ENCODE measurements around the gene CAPN9. TPM values are rescaled to one million over a fixed set of nuclear protein-coding genes. Genes with fewer than 3 reads are reported as not detected.
"Not testable (repeated sequence)": the region's sequence is repeated elsewhere in the genome, so short reads cannot be mapped to it uniquely, and the experiment has no call there.

CAPN9 gene
- total and polyA plus RNA-seq, 9 of the 15 experiments (the other 6 are each of a cell fraction or from before 2014, with no cell fraction given) = not detected

DNA sequence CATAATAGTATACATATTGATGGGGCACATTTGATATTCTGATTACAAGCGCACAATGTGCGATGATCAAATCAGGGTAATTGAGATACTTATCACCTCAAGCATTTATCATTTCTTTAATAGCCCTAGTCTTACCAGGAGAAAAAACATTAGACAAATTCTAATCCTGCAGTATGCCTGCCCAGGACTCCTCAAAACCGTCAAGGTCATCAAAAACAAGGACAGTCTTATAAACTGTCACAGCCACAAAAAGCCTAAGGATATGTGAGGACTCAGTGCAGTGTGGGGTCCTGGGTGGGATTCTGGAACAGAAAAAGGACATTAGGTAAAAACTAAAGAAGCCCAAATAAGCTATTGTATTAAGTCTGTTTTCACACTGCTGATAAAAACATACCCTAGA, 19.1 kb downstream of the CAPN9 start:
- no peak for DNase-seq (ENCODE audit: extremely low read depth in 1 of 4, low spot score in 3 of 4)
- Histone ChIP-seq H3K4me1 (replicated peaks in 1 of 2; ENCODE audit: control insufficient read depth in 2 of 2, insufficient read depth in 2 of 2, low read length in 2 of 2) (no peaks in the 10 kb centered on the region), H3K9ac (ENCODE audit: insufficient read depth in 1 of 2, low read depth in 2 of 2, low read length in 2 of 2) (no peak overlapping the region), H4K20me1 (replicated peaks; ENCODE audit: control insufficient read depth, insufficient read depth, low read length) (no peaks in the 10 kb centered on the region; the same call in 1 of the 2 replicates), H3K27ac (ENCODE audit: extremely low read depth, low read depth, low read length) (no peak overlapping the region), H3K27me3 (ENCODE audit: control insufficient read depth in 2 of 2, insufficient read depth in 2 of 2, low read length in 2 of 2) (peaks cover 12 to 44% of the 10 kb centered on the region in 2 experiments; a peak in 4 of 5 replicates), H2AFZ (ENCODE audit: low read depth, low read length) (no peak overlapping the region), H3K4me3 (no peak overlapping the region), H3K4me2 (ENCODE audit: insufficient read depth, low read length) (no peak overlapping the region), H3K9me1 (ENCODE audit: control insufficient read depth, insufficient read depth, low read length) (no peaks in the 10 kb centered on the region), H3K36me3 (ENCODE audit: control insufficient read depth, insufficient read depth, low read length) (no peaks in the 10 kb centered on the region), H3K79me2 (ENCODE audit: control insufficient read depth, insufficient read depth, low read length) (no peaks in the 10 kb centered on the region), H3K9me3 (replicated peaks; ENCODE audit: control insufficient read depth, insufficient read depth, low read depth, low read length) (no peaks in the 10 kb centered on the region)
- ChIA-PET POLR2A (interaction anchor here (1.0 kb wide), 1 partner anchor 55 kb away, joined by 4 read pairs; no protein-coding TSS in a partner anchor), CTCF (ENCODE audit: low intra/inter-chr PET ratio) (no interaction called here)
- WGBS (ENCODE audit: insufficient coverage, low coverage, missing lambda C conversion rate) = 0% methylated on average over 3 of the region's 3 CpGs
- no peak for FAIRE-seq
- ATAC-seq = no peak
- no TSS peak for BruUV-seq (replicated peaks)
- TF ChIP-seq, protein P1, sequence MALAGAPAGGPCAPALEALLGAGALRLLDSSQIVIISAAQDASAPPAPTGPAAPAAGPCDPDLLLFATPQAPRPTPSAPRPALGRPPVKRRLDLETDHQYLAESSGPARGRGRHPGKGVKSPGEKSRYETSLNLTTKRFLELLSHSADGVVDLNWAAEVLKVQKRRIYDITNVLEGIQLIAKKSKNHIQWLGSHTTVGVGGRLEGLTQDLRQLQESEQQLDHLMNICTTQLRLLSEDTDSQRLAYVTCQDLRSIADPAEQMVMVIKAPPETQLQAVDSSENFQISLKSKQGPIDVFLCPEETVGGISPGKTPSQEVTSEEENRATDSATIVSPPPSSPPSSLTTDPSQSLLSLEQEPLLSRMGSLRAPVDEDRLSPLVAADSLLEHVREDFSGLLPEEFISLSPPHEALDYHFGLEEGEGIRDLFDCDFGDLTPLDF (CRISPR knock-in tag; IDR thresholded peaks at IDR 0.05) = no peak
- TF ChIP-seq SMARCC2 (IDR thresholded peaks at IDR 0.05; ENCODE audit: low read depth) (no peak), FOXJ3 (CRISPR knock-in tag; IDR thresholded peaks at IDR 0.05) (no peak)
- TF ChIP-seq, protein P2, sequence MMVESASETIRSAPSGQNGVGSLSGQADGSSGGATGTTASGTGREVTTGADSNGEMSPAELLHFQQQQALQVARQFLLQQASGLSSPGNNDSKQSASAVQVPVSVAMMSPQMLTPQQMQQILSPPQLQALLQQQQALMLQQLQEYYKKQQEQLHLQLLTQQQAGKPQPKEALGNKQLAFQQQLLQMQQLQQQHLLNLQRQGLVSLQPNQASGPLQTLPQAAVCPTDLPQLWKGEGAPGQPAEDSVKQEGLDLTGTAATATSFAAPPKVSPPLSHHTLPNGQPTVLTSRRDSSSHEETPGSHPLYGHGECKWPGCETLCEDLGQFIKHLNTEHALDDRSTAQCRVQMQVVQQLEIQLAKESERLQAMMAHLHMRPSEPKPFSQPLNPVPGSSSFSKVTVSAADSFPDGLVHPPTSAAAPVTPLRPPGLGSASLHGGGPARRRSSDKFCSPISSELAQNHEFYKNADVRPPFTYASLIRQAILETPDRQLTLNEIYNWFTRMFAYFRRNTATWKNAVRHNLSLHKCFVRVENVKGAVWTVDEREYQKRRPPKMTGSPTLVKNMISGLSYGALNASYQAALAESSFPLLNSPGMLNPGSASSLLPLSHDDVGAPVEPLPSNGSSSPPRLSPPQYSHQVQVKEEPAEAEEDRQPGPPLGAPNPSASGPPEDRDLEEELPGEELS (CRISPR knock-in tag; IDR thresholded peaks at IDR 0.05; ENCODE audit: borderline replicate concordance) = no peak
- intact Hi-C loops (cut with micrococcal nuclease) = no loop called here
- in situ Hi-C loops (cut with MboI) = no loop called here

DNA sequence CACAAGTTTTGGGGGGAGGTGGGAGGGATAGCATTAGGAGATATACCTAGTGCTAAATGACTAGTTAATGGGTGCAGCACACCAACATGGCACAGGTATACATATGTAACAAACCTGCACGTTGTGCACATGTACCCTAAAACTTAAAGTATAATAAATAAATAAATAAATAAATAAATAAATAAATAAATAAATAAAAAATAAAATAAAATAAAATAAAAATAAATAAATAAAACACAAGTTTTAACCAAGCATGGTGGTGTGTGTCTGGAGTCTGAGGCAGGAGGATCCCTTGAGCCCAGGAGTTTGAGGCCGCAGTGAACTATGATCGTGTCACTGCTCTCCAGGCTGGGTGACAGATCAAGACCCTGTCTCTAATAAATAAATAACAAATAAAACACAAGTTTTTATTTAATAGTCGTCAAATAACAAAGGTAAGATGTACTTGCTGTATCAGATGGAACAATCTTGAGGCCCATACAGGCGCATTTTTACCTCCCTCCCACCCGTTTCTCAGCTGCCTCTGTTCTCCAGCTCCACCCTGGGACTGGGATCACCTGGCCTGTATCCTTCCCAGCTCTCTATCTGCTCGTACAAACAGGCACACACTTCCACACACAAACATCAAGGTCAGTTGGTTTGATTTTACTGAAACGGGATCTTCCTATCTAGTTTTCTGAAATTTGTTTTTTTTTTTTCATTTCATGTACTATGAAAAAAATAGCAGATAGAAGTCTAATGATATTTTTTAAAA, 20.8 kb downstream of the CAPN9 start:
- H4K20me1 ChIP-seq (replicated peaks; ENCODE audit: control insufficient read depth, insufficient read depth, low read length); H3K79me2 ChIP-seq (ENCODE audit: control insufficient read depth, insufficient read depth, low read length); BruUV-seq (replicated peaks); POLR2A ChIA-PET; H3K4me1 ChIP-seq (replicated peaks in 1 of 2; ENCODE audit: control insufficient read depth in 2 of 2, insufficient read depth in 2 of 2, low read length in 2 of 2); H3K27ac ChIP-seq (ENCODE audit: extremely low read depth, low read depth, low read length); FAIRE-seq; H2AFZ ChIP-seq (ENCODE audit: low read depth, low read length); H3K9me1 ChIP-seq (ENCODE audit: control insufficient read depth, insufficient read depth, low read length); H3K9me3 ChIP-seq (replicated peaks; ENCODE audit: control insufficient read depth, insufficient read depth, low read depth, low read length); ATAC-seq; intact Hi-C loops (cut with micrococcal nuclease); H3K4me3 ChIP-seq; DNase-seq (ENCODE audit: extremely low read depth in 1 of 4, low spot score in 3 of 4); H3K9ac ChIP-seq (ENCODE audit: insufficient read depth in 1 of 2, low read depth in 2 of 2, low read length in 2 of 2); H3K36me3 ChIP-seq (ENCODE audit: control insufficient read depth, insufficient read depth, low read length); in situ Hi-C loops (cut with MboI); H3K4me2 ChIP-seq (ENCODE audit: insufficient read depth, low read length); CTCF ChIA-PET (ENCODE audit: low intra/inter-chr PET ratio): not testable (repeated sequence)
- WGBS (ENCODE audit: insufficient coverage, low coverage, missing lambda C conversion rate) = 3% methylated on average over 8 of the region's 8 CpGs
- peaks cover 10 to 41% of the 10 kb centered on the region in 2 experiments; a peak in 3 of 5 replicates for H3K27me3 ChIP-seq (ENCODE audit: control insufficient read depth in 2 of 2, insufficient read depth in 2 of 2, low read length in 2 of 2)
